Measurements from ENCODE around the gene RPUSD1.
A peak's percentile ranks its signal among the peaks of the same experiment; 100 is the strongest.

Gene RPUSD1

GRCh38 chr16:789191-789850 lies 1.1 kb upstream of the RPUSD1 start:
- DNase-seq (ENCODE audit: low spot score): no peak
- Mint-ChIP-seq H3K36me3 (ENCODE audit: low read depth) (peaks cover 15% of the 10 kb centered on the region), H3K9me3 (no peaks in the 10 kb centered on the region), H3K4me1 (ENCODE audit: low read depth) (peaks cover 3% of the 10 kb centered on the region), H3K4me3 (peak overlapping the region; percentile 46), H3K27ac (no peak overlapping the region), H3K27me3 (ENCODE audit: low read depth) (no peaks in the 10 kb centered on the region)

- Mint-ChIP-seq H3K4me3 (peak within 1 kb of the TSS; percentile 89), H3K36me3 (ENCODE audit: low read depth) (peaks cover 15% of the 10 kb centered on the region), H3K9me3 (no peaks in the 10 kb centered on the region), H3K27ac (peak within 1 kb of the TSS; percentile 79), H3K27me3 (ENCODE audit: low read depth) (no peaks in the 10 kb centered on the region), H3K4me1 (ENCODE audit: low read depth) (peaks cover 3% of the 10 kb centered on the region)
- DNase-seq (ENCODE audit: low spot score): peak; percentile 93
Measured at GRCh38 chr16:788399-789126, 382 bp upstream of the RPUSD1 start, which contains the start of gene CHTF18. Gene CHTF18, plus strand, starts transcription at chr16:788620. Its CDS starts 65 bp downstream, at chr16:788685.

GRCh38 chr16:787321-787966 lies 737 bp downstream of the RPUSD1 start:
- Mint-ChIP-seq H3K4me3 (peak overlapping the region; percentile 89), H3K27ac (peak overlapping the region; percentile 75), H3K9me3 (no peaks in the 10 kb centered on the region), H3K36me3 (ENCODE audit: low read depth) (peaks cover 15% of the 10 kb centered on the region), H3K27me3 (ENCODE audit: low read depth) (no peaks in the 10 kb centered on the region), H3K4me1 (ENCODE audit: low read depth) (peaks cover 3% of the 10 kb centered on the region)
- no peak for DNase-seq (ENCODE audit: low spot score)

- Mint-ChIP-seq H3K4me3 (peak overlapping the region; percentile 45), H3K4me1 (ENCODE audit: low read depth) (peaks cover 3% of the 10 kb centered on the region), H3K36me3 (ENCODE audit: low read depth) (peaks cover 6% of the 10 kb centered on the region), H3K27ac (peak overlapping the region; percentile 49), H3K9me3 (no peaks in the 10 kb centered on the region), H3K27me3 (ENCODE audit: low read depth) (no peaks in the 10 kb centered on the region)
- DNase-seq (ENCODE audit: low spot score): peak; percentile 61
Measured at GRCh38 chr16:785563-786535, 2.3 kb downstream of the RPUSD1 start.

GRCh38 chr16:784431-784830 lies 3.8 kb downstream of the RPUSD1 start:
- H3K4me1 Mint-ChIP-seq (ENCODE audit: low read depth): no peaks in the 10 kb centered on the region
- DNase-seq (ENCODE audit: low spot score): no peak
- H3K36me3 Mint-ChIP-seq (ENCODE audit: low read depth): peaks cover 6% of the 10 kb centered on the region
- H3K27ac Mint-ChIP-seq: no peak overlapping the region
- H3K4me3 Mint-ChIP-seq: no peak overlapping the region
- H3K9me3 Mint-ChIP-seq: no peaks in the 10 kb centered on the region
- no peaks in the 10 kb centered on the region for H3K27me3 Mint-ChIP-seq (ENCODE audit: low read depth)

- no peaks in the 10 kb centered on the region for H3K9me3 Mint-ChIP-seq
- no peak for DNase-seq (ENCODE audit: low spot score)
- no peaks in the 10 kb centered on the region for H3K4me1 Mint-ChIP-seq (ENCODE audit: low read depth)
- no peak overlapping the region for H3K27ac Mint-ChIP-seq
- no peaks in the 10 kb centered on the region for H3K27me3 Mint-ChIP-seq (ENCODE audit: low read depth)
- H3K36me3 Mint-ChIP-seq (ENCODE audit: low read depth): peaks cover 6% of the 10 kb centered on the region
- H3K4me3 Mint-ChIP-seq: no peak overlapping the region
Measured at GRCh38 chr16:783404-784161, 4.6 kb downstream of the RPUSD1 start.

GRCh38 chr16:782766-783403 lies 5.3 kb downstream of the RPUSD1 start:
- Mint-ChIP-seq H3K36me3 (ENCODE audit: low read depth) (peaks cover 6% of the 10 kb centered on the region), H3K27ac (no peak overlapping the region), H3K4me1 (ENCODE audit: low read depth) (no peaks in the 10 kb centered on the region), H3K4me3 (no peak overlapping the region), H3K27me3 (ENCODE audit: low read depth) (no peaks in the 10 kb centered on the region), H3K9me3 (no peaks in the 10 kb centered on the region)
- no peak for DNase-seq (ENCODE audit: low spot score)

GRCh38 chr16:782258-782657 lies 5.9 kb downstream of the RPUSD1 start:
- H3K4me1 Mint-ChIP-seq (ENCODE audit: low read depth): no peaks in the 10 kb centered on the region

GRCh38 chr16:781346-782010 lies 6.7 kb downstream of the RPUSD1 start:
- DNase-seq (ENCODE audit: low spot score): no peak
- Mint-ChIP-seq H3K4me1 (ENCODE audit: low read depth) (no peaks in the 10 kb centered on the region), H3K36me3 (ENCODE audit: low read depth) (peaks cover 6% of the 10 kb centered on the region), H3K4me3 (no peak overlapping the region), H3K9me3 (no peaks in the 10 kb centered on the region), H3K27me3 (ENCODE audit: low read depth) (no peaks in the 10 kb centered on the region), H3K27ac (no peak overlapping the region)

More at GRCh38 chr16:782258-782657, 5.9 kb downstream of the RPUSD1 start:
- DNase-seq (ENCODE audit: low spot score): no peak
- Mint-ChIP-seq H3K9me3 (no peaks in the 10 kb centered on the region), H3K27ac (no peak overlapping the region), H3K27me3 (ENCODE audit: low read depth) (no peaks in the 10 kb centered on the region), H3K36me3 (ENCODE audit: low read depth) (peaks cover 6% of the 10 kb centered on the region), H3K4me3 (no peak overlapping the region)

- H3K36me3 Mint-ChIP-seq (ENCODE audit: low read depth): peaks cover 6% of the 10 kb centered on the region
- H3K27ac Mint-ChIP-seq: no peak overlapping the region
- no peak for DNase-seq (ENCODE audit: low spot score)
- H3K4me3 Mint-ChIP-seq: no peak overlapping the region
- H3K27me3 Mint-ChIP-seq (ENCODE audit: low read depth): no peaks in the 10 kb centered on the region
- no peaks in the 10 kb centered on the region for H3K4me1 Mint-ChIP-seq (ENCODE audit: low read depth)
- no peaks in the 10 kb centered on the region for H3K9me3 Mint-ChIP-seq
Measured at GRCh38 chr16:780296-780695, 7.9 kb downstream of the RPUSD1 start.

- Mint-ChIP-seq H3K9me3 (no peaks in the 10 kb centered on the region), H3K27ac (no peak overlapping the region), H3K36me3 (ENCODE audit: low read depth) (no peaks in the 10 kb centered on the region), H3K4me1 (ENCODE audit: low read depth) (no peaks in the 10 kb centered on the region), H3K27me3 (ENCODE audit: low read depth) (no peaks in the 10 kb centered on the region), H3K4me3 (no peak overlapping the region)
- no peak for DNase-seq (ENCODE audit: low spot score)
Measured at GRCh38 chr16:779561-779960, 8.6 kb downstream of the RPUSD1 start.

GRCh38 chr16:778909-779527 lies 9.2 kb downstream of the RPUSD1 start:
- H3K27me3 Mint-ChIP-seq (ENCODE audit: low read depth): no peaks in the 10 kb centered on the region
- DNase-seq (ENCODE audit: low spot score): no peak
- no peak overlapping the region for H3K27ac Mint-ChIP-seq
- no peaks in the 10 kb centered on the region for H3K36me3 Mint-ChIP-seq (ENCODE audit: low read depth)
- no peaks in the 10 kb centered on the region for H3K9me3 Mint-ChIP-seq
- H3K4me1 Mint-ChIP-seq (ENCODE audit: low read depth): no peaks in the 10 kb centered on the region
- H3K4me3 Mint-ChIP-seq: no peak overlapping the region
